HAP-1 (cell line): ENCODE results near the gene CHST10.

Source experiments
- DNase-seq, 2 experiments: peaks; one replicate each; pipeline ENCODE4 v3.0.0-alpha.2; 2016 to 2020; ENCODE audit warnings: low spot score in 2 of 2
- H3K27me3 ChIP-seq: fragments of 250-450 bp; sonication (Bioruptor Pico); 2 replicates; pipeline ENCODE4 v1.5.1; 2020; ENCODE audit warnings: low read depth, mild to moderate bottlenecking, moderate library complexity
- H3K36me3 ChIP-seq: fragments of 250-450 bp; sonication (Bioruptor Pico); replicated peaks from 2 replicates; pipeline ENCODE4 v1.5.1; 2020; ENCODE audit warnings: mild to moderate bottlenecking
- H3K4me1 ChIP-seq: fragments of 250-450 bp; sonication (Bioruptor Pico); 2 replicates; pipeline ENCODE4 v1.5.1; 2020; ENCODE audit warnings: mild to moderate bottlenecking
- H3K4me3 ChIP-seq: fragments of 250-450 bp; sonication (Bioruptor Pico); 2 replicates; pipeline ENCODE4 v1.5.1; 2020; ENCODE audit warnings: mild to moderate bottlenecking, moderate library complexity
- H3K9me3 ChIP-seq: fragments of 250-450 bp; sonication (Bioruptor Pico); 2 replicates; pipeline ENCODE4 v1.5.1; 2020; ENCODE audit warnings: mild to moderate bottlenecking, moderate library complexity
- in situ Hi-C: fragments of 300-500 bp; cut with MboI; formaldehyde crosslinking; loops from 3 replicates; pipeline ENCODE4 v1.14.3; 2020; ENCODE audit warnings: low sequenced_read_pairs, inconsistent platforms, mixed read lengths

The CHST10 gene

DNA sequence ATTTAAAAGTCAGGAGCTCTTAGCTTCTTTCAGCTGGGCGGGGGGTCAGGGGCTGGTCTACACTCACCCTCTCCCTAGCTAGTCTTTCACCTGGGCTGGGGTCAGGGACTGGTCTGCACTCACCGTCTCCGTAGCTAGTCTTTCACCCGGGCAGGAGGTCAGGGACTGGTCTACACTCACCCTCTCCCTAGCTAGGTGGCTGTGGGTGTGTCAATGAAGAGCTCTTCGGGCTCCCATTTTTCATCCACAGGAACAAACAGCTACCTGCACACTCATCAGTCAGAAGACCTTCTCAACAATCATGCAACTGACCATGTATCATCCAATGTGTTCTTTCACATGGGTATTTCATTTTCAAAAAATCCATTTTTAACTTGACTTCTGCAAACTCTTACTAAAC lies 8.0 kb downstream of the CHST10 start:
- in situ Hi-C loops: loop anchor here (25.0 kb wide), 1 partner anchor 578 kb away; no protein-coding TSS in a partner anchor
- DNase-seq: no peak
- Histone ChIP-seq H3K36me3 (no peaks in the 10 kb centered on the region), H3K9me3 (no peaks in the 10 kb centered on the region), H3K27me3 (no peaks in the 10 kb centered on the region), H3K4me3 (no peak overlapping the region), H3K4me1 (peaks cover 20% of the 10 kb centered on the region)

DNA sequence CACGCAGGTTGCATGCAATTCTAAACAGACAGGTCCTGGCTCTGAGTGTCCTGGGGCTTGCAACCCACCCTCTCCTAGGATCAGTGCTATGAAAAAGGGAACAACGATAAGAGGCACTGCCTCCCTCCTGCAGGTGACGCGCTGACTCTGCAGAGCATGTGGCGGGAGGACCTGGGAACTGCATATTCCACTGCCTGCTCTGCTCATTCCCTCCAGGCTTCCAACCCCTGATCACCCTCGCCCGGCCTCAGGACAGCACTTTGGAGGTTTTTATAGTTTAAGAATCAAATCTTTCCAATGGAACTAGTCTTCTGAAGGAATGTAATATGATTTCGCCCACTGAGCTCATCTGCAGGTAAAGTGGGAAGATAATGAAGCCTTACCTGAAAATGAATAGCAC lies 8.5 kb downstream of the CHST10 start:
- no peaks in the 10 kb centered on the region for H3K9me3 ChIP-seq
- no peak for DNase-seq
- in situ Hi-C loops: loop anchor here (25.0 kb wide), 1 partner anchor 578 kb away; no protein-coding TSS in a partner anchor
- H3K27me3 ChIP-seq: no peaks in the 10 kb centered on the region
- H3K36me3 ChIP-seq: no peaks in the 10 kb centered on the region
- peaks cover 15% of the 10 kb centered on the region for H3K4me1 ChIP-seq
- no peak overlapping the region for H3K4me3 ChIP-seq

DNA sequence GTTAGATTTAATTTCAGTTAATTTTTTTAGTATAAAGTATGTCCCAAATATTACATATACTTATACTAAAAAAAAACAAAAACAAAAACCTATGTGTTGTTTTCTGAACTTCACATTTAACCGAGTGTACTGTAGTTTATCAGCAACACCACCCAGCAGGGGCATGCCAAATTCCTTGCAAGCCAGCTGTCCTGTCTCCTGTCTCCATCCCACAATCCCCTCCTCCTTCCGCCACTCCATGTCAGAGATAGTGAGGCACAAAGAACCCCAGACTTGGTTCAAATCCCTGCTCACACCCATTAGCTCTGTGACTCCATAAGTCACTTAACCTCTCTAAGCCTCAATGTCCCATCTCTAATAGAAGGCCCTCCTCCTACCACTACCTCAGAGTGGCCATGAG lies 9.4 kb downstream of the CHST10 start:
- Histone ChIP-seq H3K9me3 (no peaks in the 10 kb centered on the region), H3K36me3 (no peaks in the 10 kb centered on the region)
- in situ Hi-C loops: loop anchor here (25.0 kb wide), 1 partner anchor 579 kb away; no protein-coding TSS in a partner anchor

DNA sequence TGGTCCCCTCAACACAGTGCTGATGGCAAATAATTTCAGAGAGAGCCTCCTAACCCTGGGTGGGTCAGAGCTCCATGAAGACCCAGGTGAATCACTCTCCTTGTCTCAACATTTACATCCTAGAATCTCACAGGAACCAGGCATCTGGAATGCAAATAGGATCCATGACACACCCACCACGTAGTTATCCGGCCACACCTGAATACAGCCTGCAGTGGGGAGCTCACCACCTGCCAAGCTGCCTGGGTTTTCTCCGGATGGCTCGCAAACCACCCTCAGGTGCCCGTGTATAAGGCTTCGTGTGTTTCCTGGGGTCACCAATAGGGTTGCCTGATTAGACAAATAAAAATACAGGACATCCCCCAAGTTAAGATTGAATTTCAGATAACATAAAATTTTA lies 9.9 kb downstream of the CHST10 start:
- Histone ChIP-seq H3K4me3 (no peak overlapping the region), H3K9me3 (no peaks in the 10 kb centered on the region), H3K36me3 (no peaks in the 10 kb centered on the region), H3K4me1 (peaks cover 1% of the 10 kb centered on the region; the same call in 1 of the 2 replicates), H3K27me3 (no peaks in the 10 kb centered on the region)
- no peak for DNase-seq
- in situ Hi-C loops: loop anchor here (25.0 kb wide), 1 partner anchor 580 kb away; no protein-coding TSS in a partner anchor

More for the DNA sequence above, 9.4 kb downstream of the CHST10 start:
- no peak overlapping the region for H3K4me3 ChIP-seq
- peaks cover 7% of the 10 kb centered on the region for H3K4me1 ChIP-seq
- H3K27me3 ChIP-seq: no peaks in the 10 kb centered on the region
- DNase-seq: no peak

DNA sequence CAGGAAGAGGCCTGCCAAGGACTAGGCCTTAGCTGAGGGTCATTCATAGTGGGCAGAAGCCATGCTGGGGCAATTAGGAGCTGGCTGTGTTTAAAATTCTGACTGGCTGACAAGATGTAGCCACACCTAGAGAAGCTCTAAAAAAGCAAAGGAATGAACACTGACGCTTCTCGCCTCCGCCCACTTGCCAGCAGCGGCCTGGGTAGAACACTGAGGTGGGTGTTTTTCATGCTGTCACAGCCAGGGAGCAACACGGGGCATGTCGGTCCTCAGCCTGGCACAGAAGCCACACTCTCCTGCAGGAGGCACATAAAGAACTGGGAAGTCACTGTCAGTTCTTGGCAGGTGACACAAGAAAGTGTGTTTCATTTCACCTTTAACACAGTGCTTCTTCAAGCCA lies 10.4 kb downstream of the CHST10 start:
- H3K36me3 ChIP-seq: no peaks in the 10 kb centered on the region
- H3K4me3 ChIP-seq: no peak overlapping the region
- no peaks in the 10 kb centered on the region for H3K9me3 ChIP-seq
- no peaks in the 10 kb centered on the region for H3K4me1 ChIP-seq
- no peak for DNase-seq
- H3K27me3 ChIP-seq: no peaks in the 10 kb centered on the region
- in situ Hi-C loops: loop anchor here (25.0 kb wide), 1 partner anchor 580 kb away; no protein-coding TSS in a partner anchor

DNA sequence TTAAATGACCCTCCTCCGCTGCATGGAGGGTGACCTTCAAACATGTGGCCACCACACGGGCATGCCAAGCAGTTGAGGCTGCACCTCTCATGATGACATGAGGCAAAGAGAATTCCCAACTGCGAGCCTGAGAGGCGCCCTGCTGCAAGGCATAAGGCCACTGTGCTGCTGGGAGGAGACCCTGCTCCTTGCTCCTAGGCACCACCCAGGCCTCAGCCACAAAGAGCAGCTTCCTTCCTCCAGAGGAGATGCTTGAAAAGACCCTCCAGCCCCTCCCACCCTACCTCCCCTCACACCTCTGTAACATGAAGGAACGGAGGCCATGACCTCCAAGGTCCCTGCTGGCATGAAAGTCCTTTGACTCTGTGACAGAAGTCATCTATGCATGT lies 11.4 kb downstream of the CHST10 start:
- in situ Hi-C loops: loop anchor here (25.0 kb wide), 1 partner anchor 581 kb away; no protein-coding TSS in a partner anchor
- no peaks in the 10 kb centered on the region for H3K9me3 ChIP-seq
- H3K4me1 ChIP-seq: no peaks in the 10 kb centered on the region
- DNase-seq: no peak
- no peak overlapping the region for H3K4me3 ChIP-seq
- no peaks in the 10 kb centered on the region for H3K27me3 ChIP-seq
- no peaks in the 10 kb centered on the region for H3K36me3 ChIP-seq

DNA sequence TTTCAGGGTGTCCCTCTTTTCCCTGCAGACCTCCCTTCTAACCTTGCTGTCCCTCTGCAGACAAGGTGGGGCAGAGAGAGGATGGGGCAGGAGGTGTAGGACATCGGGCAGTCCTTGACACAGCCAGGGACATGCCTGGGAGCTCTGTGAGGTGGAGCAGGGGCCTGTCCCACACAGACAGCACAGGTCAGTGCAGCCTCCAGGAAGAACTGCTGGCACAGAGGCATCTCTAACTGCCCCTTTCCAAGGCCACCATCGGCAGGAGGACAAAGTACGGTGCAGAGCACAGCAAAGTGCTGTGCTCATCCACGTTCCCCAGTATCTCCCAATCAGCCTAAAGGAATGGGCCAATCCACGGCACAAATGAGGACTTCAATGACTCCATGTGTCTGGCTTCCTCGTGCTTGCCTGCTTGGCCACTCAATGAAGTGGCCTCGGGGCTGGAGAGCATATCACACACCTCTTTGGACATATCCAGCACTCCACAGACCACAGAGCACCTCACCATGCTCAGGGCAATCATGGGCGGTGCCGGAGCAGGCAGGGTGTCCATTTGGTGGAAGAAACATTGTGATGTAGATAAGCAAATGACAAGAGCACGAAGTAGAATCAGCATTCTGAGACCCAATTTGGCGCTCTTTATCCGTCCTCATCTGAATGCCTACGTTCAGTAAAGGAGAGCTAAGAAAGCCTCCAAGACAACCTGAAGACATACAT lies 11.9 kb downstream of the CHST10 start:
- Histone ChIP-seq H3K27me3 (no peaks in the 10 kb centered on the region), H3K4me3 (no peak overlapping the region), H3K9me3 (no peaks in the 10 kb centered on the region), H3K36me3 (no peaks in the 10 kb centered on the region), H3K4me1 (no peaks in the 10 kb centered on the region)
- DNase-seq: no peak
- in situ Hi-C loops: loop anchor here (25.0 kb wide), 1 partner anchor 582 kb away; no protein-coding TSS in a partner anchor

DNA sequence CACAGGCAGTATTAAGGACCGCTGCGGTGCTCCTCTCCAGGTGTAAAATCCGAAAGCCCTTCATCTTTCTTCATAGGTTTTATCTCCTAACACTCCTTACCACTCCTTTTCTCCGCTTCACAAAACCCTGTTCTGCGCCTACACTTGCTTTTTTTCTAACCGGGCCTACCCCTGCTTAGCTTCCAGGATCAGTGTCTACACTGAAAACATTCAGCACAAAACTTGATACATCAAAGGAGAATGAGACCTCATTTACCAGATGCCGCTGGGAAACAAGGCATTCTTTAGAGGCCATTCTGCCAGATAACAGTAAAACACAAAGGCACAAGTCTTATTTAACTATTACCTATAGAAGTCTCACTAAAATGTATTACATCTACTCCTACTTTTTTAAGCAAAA lies 13.1 kb downstream of the CHST10 start:
- Histone ChIP-seq H3K4me3 (no peak overlapping the region), H3K4me1 (no peaks in the 10 kb centered on the region), H3K9me3 (no peaks in the 10 kb centered on the region), H3K27me3 (no peaks in the 10 kb centered on the region), H3K36me3 (no peaks in the 10 kb centered on the region)
- no peak for DNase-seq
- in situ Hi-C loops: loop anchor here (25.0 kb wide), 1 partner anchor 583 kb away; no protein-coding TSS in a partner anchor

DNA sequence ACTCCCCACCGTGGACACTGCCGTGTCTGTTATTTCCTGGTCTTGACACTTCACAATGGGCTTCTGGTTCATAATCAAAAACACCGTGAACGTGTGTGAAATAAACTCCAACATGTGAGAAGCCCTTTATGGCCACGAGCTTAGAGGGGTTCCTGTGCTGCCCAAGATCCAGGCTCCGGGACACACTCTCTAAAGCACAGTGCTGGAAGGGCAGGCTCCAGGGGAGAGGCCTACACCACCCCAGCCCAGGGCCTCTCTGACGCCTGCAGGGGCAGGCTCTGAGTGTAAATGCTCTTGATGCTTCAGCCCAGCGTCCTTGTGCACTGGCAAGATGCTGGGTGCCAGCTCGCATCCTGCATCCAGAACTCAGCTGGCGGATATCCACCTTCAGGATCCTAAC lies 13.7 kb downstream of the CHST10 start:
- in situ Hi-C loops: loop anchor here (25.0 kb wide), 1 partner anchor 584 kb away; no protein-coding TSS in a partner anchor

DNA sequence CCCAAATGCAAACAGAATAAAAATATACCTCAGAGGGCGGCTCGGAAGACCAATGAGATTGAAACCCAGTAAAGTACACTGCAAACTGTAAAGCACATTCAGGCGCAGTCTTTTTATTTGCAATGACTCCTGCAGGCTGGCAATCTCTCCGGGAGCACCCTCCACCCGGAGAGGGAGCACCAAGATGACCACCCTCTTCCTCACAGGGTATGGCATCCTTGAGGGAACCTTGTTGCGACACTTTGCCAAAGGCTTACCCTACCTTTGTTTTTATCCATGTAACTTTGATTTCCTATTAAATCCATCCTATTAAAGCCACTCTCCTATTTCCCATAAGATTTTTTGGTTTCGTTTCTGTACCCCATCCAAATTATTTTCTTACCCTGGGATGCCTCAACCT lies 16.2 kb downstream of the CHST10 start:
- Histone ChIP-seq H3K4me1 (no peaks in the 10 kb centered on the region), H3K36me3 (no peaks in the 10 kb centered on the region), H3K4me3 (no peak overlapping the region), H3K27me3 (no peaks in the 10 kb centered on the region), H3K9me3 (no peaks in the 10 kb centered on the region)
- DNase-seq: no peak
- in situ Hi-C loops: loop anchor here (25.0 kb wide), 1 partner anchor 586 kb away; no protein-coding TSS in a partner anchor

More for the DNA sequence above, 13.7 kb downstream of the CHST10 start:
- no peaks in the 10 kb centered on the region for H3K9me3 ChIP-seq
- H3K4me3 ChIP-seq: no peak overlapping the region
- no peaks in the 10 kb centered on the region for H3K4me1 ChIP-seq
- no peaks in the 10 kb centered on the region for H3K27me3 ChIP-seq
- DNase-seq: no peak
- H3K36me3 ChIP-seq: no peaks in the 10 kb centered on the region

DNA sequence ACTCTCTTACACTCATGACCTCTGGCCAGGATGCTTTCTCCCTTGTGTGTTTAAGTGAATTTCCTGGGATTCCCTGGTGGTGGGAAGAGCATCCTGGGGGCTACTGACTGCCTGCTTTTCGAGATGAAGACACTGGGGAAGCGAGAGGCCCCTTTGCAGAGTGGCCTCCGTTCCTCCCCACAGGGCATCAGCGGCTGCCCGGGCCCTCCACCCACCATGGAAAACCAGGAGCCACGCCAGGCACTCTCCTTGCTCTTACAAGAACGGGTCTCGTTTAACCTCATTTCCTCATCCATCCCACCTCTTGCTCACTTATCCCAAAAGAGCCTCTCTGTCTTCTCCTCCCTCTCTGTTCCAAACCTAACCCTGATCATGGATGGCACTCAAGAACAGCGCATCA lies 17.8 kb downstream of the CHST10 start:
- H3K9me3 ChIP-seq: no peaks in the 10 kb centered on the region
- H3K36me3 ChIP-seq: no peaks in the 10 kb centered on the region
- H3K4me3 ChIP-seq: no peak overlapping the region
- in situ Hi-C loops: loop anchor here (25.0 kb wide), 1 partner anchor 588 kb away; no protein-coding TSS in a partner anchor
- no peaks in the 10 kb centered on the region for H3K4me1 ChIP-seq
- H3K27me3 ChIP-seq: no peaks in the 10 kb centered on the region
- no peak for DNase-seq

DNA sequence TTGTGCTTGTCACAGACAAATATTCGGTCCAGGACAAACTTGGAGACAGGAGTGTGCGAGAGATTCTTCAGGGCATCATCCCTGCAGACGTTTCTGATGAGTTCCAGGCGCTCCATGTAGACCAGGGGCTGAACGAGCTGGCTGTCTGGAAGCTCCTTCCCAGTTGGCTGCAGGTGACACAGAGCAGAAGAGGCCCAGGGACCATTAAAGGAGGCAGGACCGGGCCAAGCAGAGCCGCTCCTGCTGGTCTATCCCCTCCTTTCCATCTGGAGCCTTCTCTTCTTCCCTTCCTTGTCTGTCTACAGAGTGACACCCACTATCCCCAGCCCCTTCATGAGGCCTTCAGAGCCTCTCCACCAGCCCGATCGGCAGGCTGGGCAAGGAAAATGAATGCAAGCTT lies 19.5 kb downstream of the CHST10 start:
- H3K36me3 ChIP-seq: no peaks in the 10 kb centered on the region
- in situ Hi-C loops: no loop called here
- no peaks in the 10 kb centered on the region for H3K27me3 ChIP-seq
- H3K9me3 ChIP-seq: no peaks in the 10 kb centered on the region
- DNase-seq: no peak
- no peak overlapping the region for H3K4me3 ChIP-seq
- H3K4me1 ChIP-seq: no peaks in the 10 kb centered on the region

DNA sequence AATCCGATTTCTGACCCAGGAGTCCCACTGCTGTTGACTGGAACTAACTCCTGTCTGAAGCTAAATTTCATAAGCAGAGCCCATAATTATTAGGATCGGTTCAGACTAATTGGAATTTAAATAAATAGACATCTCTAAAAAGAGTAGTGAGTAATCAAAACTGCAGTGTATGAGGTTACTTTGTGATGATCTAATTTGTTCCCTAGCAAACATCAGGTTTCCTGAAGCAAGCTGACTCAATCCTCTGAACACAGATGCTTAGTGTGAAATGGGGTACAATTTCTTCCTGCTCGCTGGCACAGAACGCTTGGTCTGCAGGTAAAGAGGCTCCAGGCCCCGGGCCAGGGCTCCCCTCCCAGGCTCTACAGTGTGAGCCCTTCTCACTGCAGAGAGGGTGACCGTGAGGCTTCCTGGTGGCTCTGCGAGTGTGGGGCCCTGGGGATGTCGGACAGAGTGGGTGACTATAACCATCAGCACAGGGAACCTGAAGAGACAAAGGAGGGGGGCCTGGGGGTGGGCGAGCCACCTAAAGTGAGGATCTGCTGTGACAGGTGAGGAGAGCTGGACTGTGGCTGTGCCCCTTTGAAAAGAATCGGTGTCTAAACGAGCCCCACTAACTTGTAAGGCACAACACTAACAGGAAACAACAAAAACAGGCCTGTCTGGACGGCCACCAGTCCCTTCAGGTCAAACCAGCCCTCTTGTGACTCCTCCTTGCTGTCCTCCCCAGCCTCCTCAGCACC lies 20.2 kb downstream of the CHST10 start:
- Histone ChIP-seq H3K36me3 (no peaks in the 10 kb centered on the region), H3K4me3 (no peak overlapping the region), H3K4me1 (no peaks in the 10 kb centered on the region), H3K9me3 (no peaks in the 10 kb centered on the region), H3K27me3 (no peaks in the 10 kb centered on the region)
- in situ Hi-C loops: no loop called here
- no peak for DNase-seq

DNA sequence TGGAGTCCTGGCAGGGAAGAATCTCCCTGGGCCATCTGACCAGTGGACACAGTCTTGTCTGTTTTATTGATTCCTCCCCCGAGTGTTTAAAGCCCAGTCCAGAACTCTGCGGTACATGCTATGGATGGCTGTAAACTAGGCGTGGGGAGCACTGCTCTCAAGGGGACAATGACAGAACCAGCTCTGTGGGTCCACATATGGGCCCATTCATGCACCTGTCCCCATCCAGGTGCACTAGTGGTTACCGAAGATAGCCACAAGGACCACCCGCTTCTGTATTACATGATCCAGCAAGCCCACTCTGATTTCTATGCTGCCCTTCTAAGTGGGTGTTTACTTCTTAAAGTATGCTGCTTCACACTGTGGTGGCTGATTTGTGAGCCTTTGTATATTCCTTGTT lies 21.0 kb downstream of the CHST10 start:
- in situ Hi-C loops: no loop called here
- H3K27me3 ChIP-seq: no peaks in the 10 kb centered on the region
- H3K4me1 ChIP-seq: no peaks in the 10 kb centered on the region
- no peak overlapping the region for H3K4me3 ChIP-seq
- H3K9me3 ChIP-seq: no peaks in the 10 kb centered on the region
- no peaks in the 10 kb centered on the region for H3K36me3 ChIP-seq
- no peak for DNase-seq
